Measurements from ENCODE around the gene MYO3B. TPM values are rescaled to one million over a fixed set of nuclear protein-coding genes. Genes with fewer than 3 reads are reported as not detected.

MYO3B gene
- total RNA-seq, 1 donor from 2014 or later = 0.17 TPM

DNA sequence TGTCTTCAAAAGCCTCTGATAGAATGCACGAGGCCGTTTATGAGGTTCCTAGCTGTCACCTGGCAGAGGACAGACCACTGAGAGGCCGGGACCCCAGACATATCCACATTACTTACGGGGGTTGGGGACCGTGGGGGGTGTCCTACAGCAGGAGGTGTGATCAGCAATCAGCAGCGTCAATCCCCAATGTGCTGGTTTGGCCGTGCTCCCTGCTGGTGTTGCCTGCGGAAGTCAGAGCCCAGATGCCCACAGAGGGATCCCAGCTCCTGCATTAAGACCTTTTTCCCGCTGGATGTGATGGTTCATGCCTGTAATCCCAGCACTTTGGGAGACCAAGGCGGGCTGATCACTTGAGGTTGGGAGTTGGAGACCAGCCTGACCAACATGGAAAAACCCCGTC lies 516.4 kb downstream of the MYO3B start:
- intact Hi-C loops (cut with DNase I) = no loop called here
- no peak for TF ChIP-seq CTCF (IDR thresholded peaks at IDR 0.05)
- no peaks in the 10 kb centered on the region for H3K36me3 ChIP-seq
- H3K9me3 ChIP-seq = no peaks in the 10 kb centered on the region
- no peaks in the 10 kb centered on the region for H3K4me1 ChIP-seq
- H3K27me3 ChIP-seq = no peaks in the 10 kb centered on the region
- ATAC-seq = no peak
- DNase-seq = no peak
- H3K4me3 ChIP-seq = no peak overlapping the region
- no peak overlapping the region for H3K27ac ChIP-seq

- intact Hi-C loops (cut with DNase I) = no loop called here
- Histone ChIP-seq H3K9me3 (no peaks in the 10 kb centered on the region), H3K4me1 (no peaks in the 10 kb centered on the region), H3K36me3 (no peaks in the 10 kb centered on the region), H3K27ac (no peak overlapping the region), H3K27me3 (no peaks in the 10 kb centered on the region), H3K4me3 (no peak overlapping the region)
- ATAC-seq (no peak), DNase-seq (no peak)
- TF ChIP-seq CTCF (IDR thresholded peaks at IDR 0.05) = no peak
Observed at GRCh38 chr2:170695521-170696410, 517.8 kb downstream of the MYO3B start.

GRCh38 chr2:170696948-170697347 lies 519.0 kb downstream of the MYO3B start:
- TF ChIP-seq CTCF (IDR thresholded peaks at IDR 0.05) = no peak
- Histone ChIP-seq H3K36me3 (no peaks in the 10 kb centered on the region), H3K9me3 (no peaks in the 10 kb centered on the region), H3K27ac (no peak overlapping the region), H3K4me3 (no peak overlapping the region), H3K4me1 (no peaks in the 10 kb centered on the region), H3K27me3 (no peaks in the 10 kb centered on the region)
- ATAC-seq (no peak), DNase-seq (no peak)
- intact Hi-C loops (cut with DNase I) = no loop called here

DNA sequence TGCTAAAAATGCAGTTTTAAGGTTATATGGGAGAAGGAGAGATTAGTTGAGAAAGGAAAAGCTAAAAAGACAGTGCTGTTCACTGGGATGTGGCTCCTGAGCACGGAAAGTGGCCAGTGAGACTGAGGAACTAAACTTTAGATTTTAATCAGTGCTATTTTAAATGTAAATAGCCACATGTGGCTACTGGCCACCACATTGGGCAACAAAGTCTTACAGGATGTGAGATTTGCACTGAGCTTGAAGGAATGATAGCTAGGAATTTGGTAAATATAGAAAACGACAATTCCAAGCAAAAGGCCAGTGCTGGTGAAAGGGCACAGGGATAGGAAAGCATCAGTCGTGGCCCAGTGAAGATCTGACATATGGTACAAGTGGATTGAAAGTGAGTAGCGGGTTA lies 523.1 kb downstream of the MYO3B start:
- Histone ChIP-seq H3K27me3 (no peaks in the 10 kb centered on the region), H3K36me3 (no peaks in the 10 kb centered on the region), H3K4me1 (no peaks in the 10 kb centered on the region), H3K27ac (no peak overlapping the region), H3K9me3 (no peaks in the 10 kb centered on the region), H3K4me3 (no peak overlapping the region)
- intact Hi-C loops (cut with DNase I) = no loop called here
- ATAC-seq (no peak), DNase-seq (no peak)
- TF ChIP-seq CTCF (IDR thresholded peaks at IDR 0.05) = no peak

GRCh38 chr2:170703776-170704476 lies 526.0 kb downstream of the MYO3B start:
- no peak for DNase-seq
- no peak for ATAC-seq
- Histone ChIP-seq H3K4me1 (no peaks in the 10 kb centered on the region), H3K36me3 (no peaks in the 10 kb centered on the region), H3K4me3 (no peak overlapping the region), H3K9me3 (no peaks in the 10 kb centered on the region), H3K27ac (no peak overlapping the region), H3K27me3 (peaks cover 4% of the 10 kb centered on the region)
- TF ChIP-seq CTCF (IDR thresholded peaks at IDR 0.05) = no peak
- intact Hi-C loops (cut with DNase I) = no loop called here

Measured in upper lobe of right lung (tissue), 1 donor.